IPS-18a (cell line): Measurements from ENCODE around the gene MICAL3.
"Not testable (repeated sequence)": the region's sequence is repeated elsewhere in the genome, so short reads cannot be mapped to it uniquely, and the experiment has no call there.

Experiments
- H3K27ac ChIP-seq: one replicate; pipeline ENCODE4 v1.5.1; 2013; ENCODE audit warnings: low read length
- H3K27me3 ChIP-seq: one replicate; pipeline ENCODE4 v1.6.1; 2013; ENCODE audit warnings: mild to moderate bottlenecking, low read length; ENCODE audit not compliant: control insufficient read depth, insufficient read depth
- H3K36me3 ChIP-seq: one replicate; pipeline ENCODE4 v1.6.1; 2013; ENCODE audit warnings: low read depth, low read length; ENCODE audit not compliant: control insufficient read depth
- H3K4me1 ChIP-seq: one replicate; pipeline ENCODE4 v1.6.1; 2013; ENCODE audit warnings: low read depth, low read length; ENCODE audit not compliant: control insufficient read depth
- H3K4me3 ChIP-seq: one replicate; pipeline ENCODE4 v1.5.1; 2013; ENCODE audit warnings: low read length
- H3K9ac ChIP-seq: one replicate; pipeline ENCODE4 v1.6.1; 2013; ENCODE audit warnings: mild to moderate bottlenecking, low read length, moderate library complexity
- H3K9me3 ChIP-seq: one replicate; pipeline ENCODE4 v1.6.1; 2013; ENCODE audit warnings: low read depth, low read length; ENCODE audit not compliant: control insufficient read depth

The MICAL3 gene

GRCh38 chr22:17990147-17990546 lies 34.2 kb downstream of the MICAL3 start:
- H3K9ac ChIP-seq = no peak overlapping the region
- H3K27ac ChIP-seq = no peak overlapping the region
- H3K4me3 ChIP-seq = no peak overlapping the region
- H3K36me3 ChIP-seq = no peaks in the 10 kb centered on the region
- no peaks in the 10 kb centered on the region for H3K4me1 ChIP-seq
- H3K9me3 ChIP-seq = no peaks in the 10 kb centered on the region
- H3K27me3 ChIP-seq = no peaks in the 10 kb centered on the region

- no peak overlapping the region for H3K27ac ChIP-seq
- no peaks in the 10 kb centered on the region for H3K27me3 ChIP-seq
- H3K9me3 ChIP-seq = no peaks in the 10 kb centered on the region
- H3K4me3 ChIP-seq = no peak overlapping the region
- H3K36me3 ChIP-seq = no peaks in the 10 kb centered on the region
- no peaks in the 10 kb centered on the region for H3K4me1 ChIP-seq
- no peak overlapping the region for H3K9ac ChIP-seq
Measured at GRCh38 chr22:17988800-17989513, 35.4 kb downstream of the MICAL3 start.

DNA sequence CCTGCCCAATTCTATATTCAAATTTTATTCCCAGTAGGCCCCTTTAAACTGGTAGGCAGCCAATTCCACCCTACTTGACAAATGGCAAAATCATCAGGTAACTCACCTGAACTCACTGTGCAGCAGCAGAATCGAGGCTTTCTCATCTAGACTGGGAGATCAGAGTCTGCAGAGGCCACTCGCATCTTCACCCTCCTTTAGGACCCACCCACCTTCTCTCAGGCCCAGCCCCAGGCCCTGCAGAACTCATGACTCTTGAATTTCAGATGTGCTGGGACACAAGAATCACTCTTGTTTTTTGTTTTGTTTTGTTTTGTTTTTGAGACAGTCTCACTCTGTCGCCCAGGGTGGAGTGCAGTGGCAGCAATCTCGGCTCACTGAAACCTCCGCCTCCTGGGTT lies 38.8 kb downstream of the MICAL3 start:
- Histone ChIP-seq H3K36me3 (no peaks in the 10 kb centered on the region), H3K9ac (no peak overlapping the region), H3K4me3 (no peak overlapping the region), H3K27ac (no peak overlapping the region), H3K27me3 (no peaks in the 10 kb centered on the region), H3K4me1 (peaks cover 7% of the 10 kb centered on the region), H3K9me3 (no peaks in the 10 kb centered on the region)

GRCh38 chr22:17985071-17985470 lies 39.3 kb downstream of the MICAL3 start:
- H3K27me3 ChIP-seq, H3K9ac ChIP-seq, H3K4me3 ChIP-seq, H3K27ac ChIP-seq, H3K36me3 ChIP-seq, H3K9me3 ChIP-seq: not testable (repeated sequence)
- H3K4me1 ChIP-seq = peaks cover 11% of the 10 kb centered on the region

GRCh38 chr22:17984114-17984513 lies 40.2 kb downstream of the MICAL3 start:
- H3K4me3 ChIP-seq = no peak overlapping the region
- peaks cover 11% of the 10 kb centered on the region for H3K4me1 ChIP-seq
- H3K9me3 ChIP-seq = no peaks in the 10 kb centered on the region
- no peaks in the 10 kb centered on the region for H3K36me3 ChIP-seq
- H3K27ac ChIP-seq = no peak overlapping the region
- no peak overlapping the region for H3K9ac ChIP-seq
- H3K27me3 ChIP-seq = no peaks in the 10 kb centered on the region

GRCh38 chr22:17982572-17983141 lies 41.7 kb downstream of the MICAL3 start:
- peaks cover 11% of the 10 kb centered on the region for H3K4me1 ChIP-seq
- H3K36me3 ChIP-seq = no peaks in the 10 kb centered on the region
- no peaks in the 10 kb centered on the region for H3K27me3 ChIP-seq
- H3K9ac ChIP-seq = no peak overlapping the region
- H3K4me3 ChIP-seq = no peak overlapping the region
- peaks cover 3% of the 10 kb centered on the region for H3K9me3 ChIP-seq
- no peak overlapping the region for H3K27ac ChIP-seq

DNA sequence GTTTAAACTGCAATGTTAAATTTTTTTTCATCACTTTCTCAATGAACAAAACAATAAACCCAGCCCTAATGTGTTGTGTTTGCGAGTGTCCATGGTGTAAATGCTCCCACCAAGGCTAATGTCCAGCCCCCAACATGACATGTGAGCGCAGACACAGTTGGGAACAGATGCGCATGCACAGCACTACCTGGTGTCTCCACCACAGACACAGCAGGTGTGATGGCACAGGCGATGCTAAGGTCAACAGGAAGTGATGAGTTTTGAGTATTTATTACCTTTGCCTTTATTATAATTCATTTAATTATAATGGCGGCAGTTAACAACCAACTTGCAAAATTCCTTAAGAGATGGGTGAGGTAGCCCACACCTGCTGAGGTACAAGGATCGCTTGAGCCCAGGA lies 42.9 kb downstream of the MICAL3 start:
- Histone ChIP-seq H3K4me3 (no peak overlapping the region), H3K4me1 (peaks cover 11% of the 10 kb centered on the region), H3K27me3 (no peaks in the 10 kb centered on the region), H3K9me3 (peaks cover 3% of the 10 kb centered on the region), H3K36me3 (no peaks in the 10 kb centered on the region), H3K9ac (no peak overlapping the region), H3K27ac (no peak overlapping the region)

DNA sequence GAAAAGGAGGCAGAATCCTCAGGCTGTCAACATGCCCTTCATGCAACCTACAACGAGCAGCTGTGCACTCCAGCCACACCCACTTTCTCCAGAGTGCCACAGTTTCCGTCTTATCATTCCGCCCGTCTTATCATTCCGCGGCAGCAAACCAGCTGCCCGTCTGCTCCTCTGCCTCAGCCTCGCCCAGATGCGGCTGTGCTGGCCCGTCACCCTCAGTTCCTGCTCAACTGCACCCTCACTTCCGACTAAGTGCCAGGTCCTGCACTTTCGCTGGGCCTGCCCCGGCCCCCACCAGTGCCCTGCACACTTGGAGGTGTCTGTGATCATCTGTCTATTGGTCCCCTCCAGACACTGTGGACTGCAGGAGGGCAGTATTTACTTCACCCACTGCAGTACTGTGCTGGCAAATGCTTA lies 43.7 kb downstream of the MICAL3 start:
- Histone ChIP-seq H3K4me3 (no peak overlapping the region), H3K9ac (no peak overlapping the region), H3K27ac (no peak overlapping the region), H3K9me3 (peaks cover 3% of the 10 kb centered on the region), H3K36me3 (no peaks in the 10 kb centered on the region), H3K4me1 (peaks cover 11% of the 10 kb centered on the region), H3K27me3 (no peaks in the 10 kb centered on the region)

DNA sequence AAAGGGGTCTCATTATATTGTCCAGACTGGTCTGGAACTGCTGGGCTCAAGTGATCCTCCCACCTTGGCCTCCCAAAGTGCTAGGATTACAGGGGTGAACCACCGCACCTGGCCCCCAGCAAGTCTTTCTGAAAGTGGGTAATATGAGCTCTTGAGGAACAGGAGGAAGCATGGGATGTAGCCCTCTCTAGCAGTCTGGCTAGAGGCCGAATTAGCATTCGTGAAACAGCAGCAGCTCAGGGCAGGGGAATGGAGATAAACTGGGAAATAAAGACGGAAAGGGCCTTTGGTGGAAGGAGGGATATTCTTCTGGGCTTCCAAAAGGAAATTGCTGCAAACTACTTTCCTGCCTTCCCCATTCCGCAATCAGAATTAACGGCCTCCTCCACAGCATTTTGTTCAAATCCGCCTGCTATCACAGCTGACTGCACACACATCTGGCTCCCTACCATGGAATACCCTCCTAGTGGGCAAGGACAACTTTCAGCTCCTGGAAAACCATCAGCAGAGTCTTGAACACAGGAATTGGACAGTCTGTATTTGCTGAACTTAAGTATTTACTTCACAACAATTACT lies 44.3 kb downstream of the MICAL3 start:
- Histone ChIP-seq H3K36me3 (no peaks in the 10 kb centered on the region), H3K4me3 (no peak overlapping the region), H3K4me1 (peaks cover 11% of the 10 kb centered on the region), H3K27ac (no peak overlapping the region), H3K9me3 (peaks cover 3% of the 10 kb centered on the region), H3K27me3 (no peaks in the 10 kb centered on the region), H3K9ac (no peak overlapping the region)

- Histone ChIP-seq H3K36me3 (no peaks in the 10 kb centered on the region), H3K4me1 (peaks cover 11% of the 10 kb centered on the region), H3K27ac (no peak overlapping the region), H3K9ac (no peak overlapping the region), H3K4me3 (no peak overlapping the region), H3K9me3 (peaks cover 3% of the 10 kb centered on the region), H3K27me3 (no peaks in the 10 kb centered on the region)
Measured at GRCh38 chr22:17978027-17978426, 46.3 kb downstream of the MICAL3 start.

- Histone ChIP-seq H3K4me1 (peaks cover 15% of the 10 kb centered on the region), H3K4me3 (no peak overlapping the region)
Measured at GRCh38 chr22:17977371-17977770, 47.0 kb downstream of the MICAL3 start.

GRCh38 chr22:17976121-17976520 lies 48.2 kb downstream of the MICAL3 start:
- Histone ChIP-seq H3K27ac (no peak overlapping the region), H3K4me1 (peaks cover 13% of the 10 kb centered on the region), H3K9ac (no peak overlapping the region), H3K27me3 (no peaks in the 10 kb centered on the region), H3K36me3 (no peaks in the 10 kb centered on the region), H3K4me3 (no peak overlapping the region), H3K9me3 (peaks cover 3% of the 10 kb centered on the region)

More at GRCh38 chr22:17977371-17977770, 47.0 kb downstream of the MICAL3 start:
- H3K9me3 ChIP-seq = peaks cover 3% of the 10 kb centered on the region
- no peak overlapping the region for H3K9ac ChIP-seq
- H3K27me3 ChIP-seq = no peaks in the 10 kb centered on the region
- no peaks in the 10 kb centered on the region for H3K36me3 ChIP-seq
- H3K27ac ChIP-seq = no peak overlapping the region
